Activated naive CD4-positive, alpha-beta T cell treated with anti-CD3 and anti-CD28 coated beads, Interleukin-2, amount 50 U/mL, for 24 hours (primary cell): ENCODE data around the gene HRAS.

ENCODE experiments used
- H3K27ac Mint-ChIP-seq: one replicate; pipeline ENCODE4 v1.8.0; 2021; ENCODE audit warnings: mild to moderate bottlenecking, mixed read lengths
- H3K27me3 Mint-ChIP-seq: one replicate; pipeline ENCODE4 v1.8.0; 2021; ENCODE audit warnings: mixed read lengths
- H3K36me3 Mint-ChIP-seq: one replicate; pipeline ENCODE4 v1.8.0; 2021; ENCODE audit warnings: mixed read lengths
- H3K4me1 Mint-ChIP-seq: one replicate; pipeline ENCODE4 v1.8.0; 2021; ENCODE audit warnings: mixed read lengths
- H3K4me3 Mint-ChIP-seq: one replicate; pipeline ENCODE4 v1.8.0; 2021; ENCODE audit warnings: mild to moderate bottlenecking, mixed read lengths
- H3K9me3 Mint-ChIP-seq: one replicate; pipeline ENCODE4 v1.8.0; 2021; ENCODE audit warnings: mixed read lengths

HRAS gene

GRCh38 chr11:559020-559620 is 23.7 kb upstream of the HRAS start:
- Mint-ChIP-seq H3K4me1 (peaks cover 17% of the 10 kb centered on the region), H3K4me3 (no peak overlapping the region), H3K27me3 (no peaks in the 10 kb centered on the region), H3K9me3 (no peaks in the 10 kb centered on the region), H3K36me3 (no peaks in the 10 kb centered on the region), H3K27ac (no peak overlapping the region)

GRCh38 chr11:558503-558902 is 23.1 kb upstream of the HRAS start:
- Mint-ChIP-seq H3K27me3 (no peaks in the 10 kb centered on the region), H3K36me3 (no peaks in the 10 kb centered on the region), H3K4me1 (peaks cover 17% of the 10 kb centered on the region), H3K9me3 (no peaks in the 10 kb centered on the region), H3K4me3 (no peak overlapping the region), H3K27ac (no peak overlapping the region)

- Mint-ChIP-seq H3K27me3 (no peaks in the 10 kb centered on the region), H3K4me1 (peaks cover 17% of the 10 kb centered on the region)
These were observed 22.2 kb upstream of the HRAS start for GRCh38 chr11:557328-558132.

GRCh38 chr11:556662-557256 is 21.4 kb upstream of the HRAS start:
- Mint-ChIP-seq H3K4me1 (peaks cover 15% of the 10 kb centered on the region), H3K36me3 (no peaks in the 10 kb centered on the region), H3K4me3 (no peak overlapping the region), H3K27me3 (no peaks in the 10 kb centered on the region), H3K27ac (no peak overlapping the region), H3K9me3 (no peaks in the 10 kb centered on the region)

More at GRCh38 chr11:557328-558132, 22.2 kb upstream of the HRAS start:
- Mint-ChIP-seq H3K4me3 (no peak overlapping the region), H3K9me3 (no peaks in the 10 kb centered on the region), H3K27ac (no peak overlapping the region), H3K36me3 (no peaks in the 10 kb centered on the region)

GRCh38 chr11:555780-556661 is 20.6 kb upstream of the HRAS start:
- Mint-ChIP-seq H3K36me3 (no peaks in the 10 kb centered on the region), H3K27me3 (no peaks in the 10 kb centered on the region), H3K27ac (no peak overlapping the region), H3K4me3 (no peak overlapping the region), H3K9me3 (no peaks in the 10 kb centered on the region), H3K4me1 (peaks cover 10% of the 10 kb centered on the region)

- no peaks in the 10 kb centered on the region for H3K9me3 Mint-ChIP-seq
- peaks cover 10% of the 10 kb centered on the region for H3K4me1 Mint-ChIP-seq
- H3K27ac Mint-ChIP-seq: no peak overlapping the region
- H3K36me3 Mint-ChIP-seq: no peaks in the 10 kb centered on the region
- H3K4me3 Mint-ChIP-seq: peak overlapping the region; percentile 36
- no peaks in the 10 kb centered on the region for H3K27me3 Mint-ChIP-seq
These were observed 19.9 kb upstream of the HRAS start for GRCh38 chr11:555227-555779.

GRCh38 chr11:554428-555226 is 19.3 kb upstream of the HRAS start:
- Mint-ChIP-seq H3K4me3 (peak overlapping the region; percentile 52), H3K4me1 (peaks cover 5% of the 10 kb centered on the region), H3K36me3 (no peaks in the 10 kb centered on the region), H3K9me3 (no peaks in the 10 kb centered on the region), H3K27me3 (no peaks in the 10 kb centered on the region), H3K27ac (no peak overlapping the region)

GRCh38 chr11:553988-554340 is 18.6 kb upstream of the HRAS start:
- no peaks in the 10 kb centered on the region for H3K36me3 Mint-ChIP-seq
- H3K4me1 Mint-ChIP-seq: peaks cover 1% of the 10 kb centered on the region
- no peaks in the 10 kb centered on the region for H3K27me3 Mint-ChIP-seq
- H3K4me3 Mint-ChIP-seq: no peak overlapping the region
- H3K27ac Mint-ChIP-seq: no peak overlapping the region
- H3K9me3 Mint-ChIP-seq: no peaks in the 10 kb centered on the region

GRCh38 chr11:553083-553987 is 18.0 kb upstream of the HRAS start:
- H3K27me3 Mint-ChIP-seq: no peaks in the 10 kb centered on the region
- H3K27ac Mint-ChIP-seq: no peak overlapping the region
- H3K4me3 Mint-ChIP-seq: no peak overlapping the region
- H3K4me1 Mint-ChIP-seq: no peaks in the 10 kb centered on the region
- no peaks in the 10 kb centered on the region for H3K9me3 Mint-ChIP-seq
- no peaks in the 10 kb centered on the region for H3K36me3 Mint-ChIP-seq

- no peaks in the 10 kb centered on the region for H3K9me3 Mint-ChIP-seq
- no peaks in the 10 kb centered on the region for H3K27me3 Mint-ChIP-seq
- no peaks in the 10 kb centered on the region for H3K36me3 Mint-ChIP-seq
- H3K27ac Mint-ChIP-seq: no peak overlapping the region
- H3K4me3 Mint-ChIP-seq: no peak overlapping the region
- no peaks in the 10 kb centered on the region for H3K4me1 Mint-ChIP-seq
These were observed 16.2 kb upstream of the HRAS start for GRCh38 chr11:551596-551995.

GRCh38 chr11:551131-551530 is 15.8 kb upstream of the HRAS start:
- Mint-ChIP-seq H3K4me1 (no peaks in the 10 kb centered on the region), H3K4me3 (no peak overlapping the region), H3K36me3 (no peaks in the 10 kb centered on the region), H3K27ac (no peak overlapping the region), H3K27me3 (no peaks in the 10 kb centered on the region), H3K9me3 (no peaks in the 10 kb centered on the region)

GRCh38 chr11:550746-551085 is 15.3 kb upstream of the HRAS start:
- no peaks in the 10 kb centered on the region for H3K9me3 Mint-ChIP-seq
- no peak overlapping the region for H3K4me3 Mint-ChIP-seq
- no peak overlapping the region for H3K27ac Mint-ChIP-seq
- no peaks in the 10 kb centered on the region for H3K36me3 Mint-ChIP-seq
- no peaks in the 10 kb centered on the region for H3K4me1 Mint-ChIP-seq
- H3K27me3 Mint-ChIP-seq: no peaks in the 10 kb centered on the region

- Mint-ChIP-seq H3K27ac (no peak overlapping the region), H3K27me3 (no peaks in the 10 kb centered on the region), H3K36me3 (no peaks in the 10 kb centered on the region), H3K9me3 (no peaks in the 10 kb centered on the region), H3K4me1 (no peaks in the 10 kb centered on the region), H3K4me3 (no peak overlapping the region)
These were observed 14.8 kb upstream of the HRAS start for GRCh38 chr11:550021-550745.
